ENCODE results near the gene PDK4. TPM values are rescaled to one million over a fixed set of nuclear protein-coding genes. Genes with fewer than 3 reads are reported as not detected.

Gene PDK4
- total and polyA plus RNA-seq, 2 donors from 2014 or later: 45.0 to 106 TPM

GRCh38 chr7:95619517-95619916, 23.2 kb upstream of the PDK4 start:
- DNase-seq (no peak), FAIRE-seq (no peak)
- H3K36me3 ChIP-seq (ENCODE audit: control insufficient read depth in 2 of 3, insufficient read depth in 3 of 3, low read length in 3 of 3): no peaks in the 10 kb centered on the region
- no peaks in the 10 kb centered on the region for H3K9me3 ChIP-seq (ENCODE audit: control insufficient read depth in 2 of 3, insufficient read depth in 1 of 3, low read length in 3 of 3)
- H3K27me3 ChIP-seq (ENCODE audit: control insufficient read depth, insufficient read depth, low read length): no peaks in the 10 kb centered on the region
- TF ChIP-seq, protein P1, sequence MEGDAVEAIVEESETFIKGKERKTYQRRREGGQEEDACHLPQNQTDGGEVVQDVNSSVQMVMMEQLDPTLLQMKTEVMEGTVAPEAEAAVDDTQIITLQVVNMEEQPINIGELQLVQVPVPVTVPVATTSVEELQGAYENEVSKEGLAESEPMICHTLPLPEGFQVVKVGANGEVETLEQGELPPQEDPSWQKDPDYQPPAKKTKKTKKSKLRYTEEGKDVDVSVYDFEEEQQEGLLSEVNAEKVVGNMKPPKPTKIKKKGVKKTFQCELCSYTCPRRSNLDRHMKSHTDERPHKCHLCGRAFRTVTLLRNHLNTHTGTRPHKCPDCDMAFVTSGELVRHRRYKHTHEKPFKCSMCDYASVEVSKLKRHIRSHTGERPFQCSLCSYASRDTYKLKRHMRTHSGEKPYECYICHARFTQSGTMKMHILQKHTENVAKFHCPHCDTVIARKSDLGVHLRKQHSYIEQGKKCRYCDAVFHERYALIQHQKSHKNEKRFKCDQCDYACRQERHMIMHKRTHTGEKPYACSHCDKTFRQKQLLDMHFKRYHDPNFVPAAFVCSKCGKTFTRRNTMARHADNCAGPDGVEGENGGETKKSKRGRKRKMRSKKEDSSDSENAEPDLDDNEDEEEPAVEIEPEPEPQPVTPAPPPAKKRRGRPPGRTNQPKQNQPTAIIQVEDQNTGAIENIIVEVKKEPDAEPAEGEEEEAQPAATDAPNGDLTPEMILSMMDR (IDR thresholded peaks at IDR 0.05; ENCODE audit: borderline replicate concordance, extremely low read depth, insufficient read depth): no peak
- no peak overlapping the region for H3K4me3 ChIP-seq (ENCODE audit: low read length in 3 of 3)
- no peaks in the 10 kb centered on the region for H3K4me1 ChIP-seq (ENCODE audit: control insufficient read depth in 2 of 3, insufficient read depth in 2 of 3, low read depth in 1 of 3, low read length in 3 of 3)
- H3K9ac ChIP-seq (ENCODE audit: low read length in 3 of 3): no peak overlapping the region
- intact Hi-C loops (cut with DNase I): no loop called here
- H3K27ac ChIP-seq (ENCODE audit: low read depth in 2 of 2, low read length in 2 of 2): no peak overlapping the region

- TF ChIP-seq, protein P1 (IDR thresholded peaks at IDR 0.05; ENCODE audit: borderline replicate concordance, extremely low read depth, insufficient read depth): no peak
- DNase-seq: no peak
- no peaks in the 10 kb centered on the region for H3K9me3 ChIP-seq (ENCODE audit: control insufficient read depth in 2 of 3, insufficient read depth in 1 of 3, low read length in 3 of 3)
- H3K9ac ChIP-seq (ENCODE audit: low read length in 3 of 3): no peak overlapping the region
- H3K27ac ChIP-seq (ENCODE audit: low read depth in 2 of 2, low read length in 2 of 2): no peak overlapping the region
- H3K4me3 ChIP-seq (ENCODE audit: low read length in 3 of 3): no peak overlapping the region
- no peaks in the 10 kb centered on the region for H3K27me3 ChIP-seq (ENCODE audit: control insufficient read depth, insufficient read depth, low read length)
- FAIRE-seq: no peak
- H3K36me3 ChIP-seq (ENCODE audit: control insufficient read depth in 2 of 3, insufficient read depth in 3 of 3, low read length in 3 of 3): no peaks in the 10 kb centered on the region
- intact Hi-C loops (cut with DNase I): no loop called here
- peaks cover 0 to 7% (median 3%) of the 10 kb centered on the region in 3 donors for H3K4me1 ChIP-seq (ENCODE audit: control insufficient read depth in 2 of 3, insufficient read depth in 2 of 3, low read depth in 1 of 3, low read length in 3 of 3)
Observed at GRCh38 chr7:95614442-95614940, 18.2 kb upstream of the PDK4 start.

DNA sequence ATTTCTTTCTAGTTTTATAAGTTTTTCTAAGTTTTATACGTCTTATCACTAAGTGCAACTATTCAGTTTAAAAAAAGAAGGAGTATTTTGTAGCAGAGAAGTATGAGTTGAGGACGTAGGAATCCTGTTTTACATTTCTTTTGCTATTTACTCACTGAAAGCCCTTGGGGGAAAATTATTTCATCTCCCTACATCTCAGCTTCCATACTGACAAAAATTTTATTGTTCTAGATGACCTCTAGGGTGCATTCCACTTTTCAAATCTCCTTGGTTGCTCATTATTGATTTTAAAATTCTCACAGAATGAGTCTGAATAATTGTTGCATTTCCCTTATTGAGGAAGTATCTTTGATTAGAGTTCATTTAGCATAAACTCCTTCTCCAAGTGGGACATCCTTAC, 14.9 kb upstream of the PDK4 start:
- H3K36me3 ChIP-seq (ENCODE audit: control insufficient read depth in 2 of 3, insufficient read depth in 3 of 3, low read length in 3 of 3): no peaks in the 10 kb centered on the region
- no peak for FAIRE-seq
- no peaks in the 10 kb centered on the region for H3K27me3 ChIP-seq (ENCODE audit: control insufficient read depth, insufficient read depth, low read length)
- TF ChIP-seq, protein P1 (IDR thresholded peaks at IDR 0.05; ENCODE audit: borderline replicate concordance, extremely low read depth, insufficient read depth): no peak
- H3K9me3 ChIP-seq (ENCODE audit: control insufficient read depth in 2 of 3, insufficient read depth in 1 of 3, low read length in 3 of 3): no peaks in the 10 kb centered on the region
- no peak for DNase-seq
- H3K4me1 ChIP-seq (ENCODE audit: control insufficient read depth in 2 of 3, insufficient read depth in 2 of 3, low read depth in 1 of 3, low read length in 3 of 3): peaks cover 8 to 25% (median 11%) of the 10 kb centered on the region in 3 donors
- H3K27ac ChIP-seq (ENCODE audit: low read depth in 2 of 2, low read length in 2 of 2): no peak overlapping the region
- intact Hi-C loops (cut with DNase I): no loop called here
- H3K4me3 ChIP-seq (ENCODE audit: low read length in 3 of 3): no peak overlapping the region
- no peak overlapping the region for H3K9ac ChIP-seq (ENCODE audit: low read length in 3 of 3)

Data from kidney (tissue), 14 donors.